Measurements from ENCODE around the gene SLC13A4.
"Not testable (repeated sequence)": the region's sequence is repeated elsewhere in the genome, so short reads cannot be mapped to it uniquely, and the experiment has no call there.

Gene SLC13A4

GRCh38 chr7:135697276-135698049 is 30.5 kb downstream of the SLC13A4 start:
- DNase-seq (ENCODE audit: low read depth) = no peak

GRCh38 chr7:135693558-135693957 is 34.4 kb downstream of the SLC13A4 start:
- DNase-seq (ENCODE audit: low read depth) = no peak

- not testable (repeated sequence) for DNase-seq (ENCODE audit: low read depth)
These were observed 35.4 kb downstream of the SLC13A4 start for GRCh38 chr7:135692606-135693005.

GRCh38 chr7:135692055-135692454 is 35.9 kb downstream of the SLC13A4 start:
- no peak for DNase-seq (ENCODE audit: low read depth)

GRCh38 chr7:135690566-135690965 is 37.4 kb downstream of the SLC13A4 start:
- peak; percentile 46 for DNase-seq (ENCODE audit: low read depth)

GRCh38 chr7:135687466-135687865 is 40.5 kb downstream of the SLC13A4 start:
- no peak for DNase-seq (ENCODE audit: low read depth)

- no peak for DNase-seq (ENCODE audit: low read depth)
These were observed 42.5 kb downstream of the SLC13A4 start for GRCh38 chr7:135685306-135686084.

- no peak for DNase-seq (ENCODE audit: low read depth)
These were observed 43.3 kb downstream of the SLC13A4 start for GRCh38 chr7:135684699-135685098.

- no peak for DNase-seq (ENCODE audit: low read depth)
These were observed 43.9 kb downstream of the SLC13A4 start for GRCh38 chr7:135684136-135684535.

GRCh38 chr7:135683609-135684008 is 44.4 kb downstream of the SLC13A4 start:
- DNase-seq (ENCODE audit: low read depth) = no peak

GRCh38 chr7:135682191-135682590 is 45.8 kb downstream of the SLC13A4 start:
- DNase-seq (ENCODE audit: low read depth) = no peak

GRCh38 chr7:135681762-135682161 is 46.2 kb downstream of the SLC13A4 start:
- DNase-seq (ENCODE audit: low read depth) = no peak

GRCh38 chr7:135678612-135679575 is 49.1 kb downstream of the SLC13A4 start:
- no peak for DNase-seq (ENCODE audit: low read depth)

GRCh38 chr7:135673360-135673706 is 54.7 kb downstream of the SLC13A4 start:
- DNase-seq (ENCODE audit: low read depth) = no peak

- DNase-seq (ENCODE audit: low read depth) = no peak
These were observed 55.2 kb downstream of the SLC13A4 start for GRCh38 chr7:135672560-135673359.

- peak; percentile 46 for DNase-seq (ENCODE audit: low read depth)
These were observed 57.8 kb downstream of the SLC13A4 start for GRCh38 chr7:135670179-135670578.

GRCh38 chr7:135669774-135670173 is 58.2 kb downstream of the SLC13A4 start:
- DNase-seq (ENCODE audit: low read depth) = no peak

GRCh38 chr7:135668852-135669395 is 59.1 kb downstream of the SLC13A4 start:
- DNase-seq (ENCODE audit: low read depth) = not testable (repeated sequence)

- DNase-seq (ENCODE audit: low read depth) = not testable (repeated sequence)
These were observed 60.4 kb downstream of the SLC13A4 start for GRCh38 chr7:135667626-135668025.

GRCh38 chr7:135666846-135667245 is 61.1 kb downstream of the SLC13A4 start:
- DNase-seq (ENCODE audit: low read depth) = no peak

GRCh38 chr7:135666156-135666555 is 61.8 kb downstream of the SLC13A4 start:
- DNase-seq (ENCODE audit: low read depth) = no peak

Measured in HS-27A (cell line).